K562 (cell line): ENCODE measurements around the gene STIM1. TPM values are rescaled to one million over a fixed set of nuclear protein-coding genes. Genes with fewer than 3 reads are reported as not detected.

Experiments used
- ATAC-seq: fragments of 200-7000 bp; cut with Tn5 transposase; 3 replicates; pipeline ENCODE4 v1.9.1; 2020; ENCODE audit warnings: moderate library complexity
- BruUV-seq: library from RNA; stranded (reverse); fragments of 400-500 nt; replicated peaks from 2 replicates; lab custom pipeline; 2021; lab: Mats Ljungman, UMichigan
- CTCF ChIA-PET: fragments of 300-600 bp; formaldehyde crosslinking; extraction: SDS; loops from one replicate; lab custom pipeline; 2021; ENCODE audit warnings: low intra/inter-chr PET ratio; lab: Yijun Ruan, JAX
- POLR2A ChIA-PET: fragments of 300-600, 350-650 bp; sonication (Branson Sonifier 250); formaldehyde crosslinking; extraction: SDS; loops from one replicate; lab custom pipeline; 2021; ENCODE audit warnings: antibody characterized with exemption, inconsistent platforms; lab: Yijun Ruan, JAX
- DNase-seq, 4 experiments: peaks; one replicate each; pipeline versions ENCODE4 v3.0.0 to v3.0.0-alpha.2; 2011 to 2018; ENCODE audit warnings: low spot score in 3 of 4, mixed read lengths in 3 of 4; ENCODE audit errors: extremely low read depth in 1 of 4
- FAIRE-seq: peaks from 2 replicates; lab custom pipeline; 2011; peaks lifted over from hg19 to GRCh38; lab: Jason Lieb, UNC
- H2AFZ ChIP-seq: 2 replicates; pipeline ENCODE4 v1.6.0; 2011; ENCODE audit warnings: low read depth, low read length, control low read depth, inconsistent platforms
- H3K27ac ChIP-seq: fragments of 200-600 bp; 3 replicates; pipeline ENCODE4 v1.8.0; 2011; ENCODE audit warnings: low read depth, mild to moderate bottlenecking, control low read depth, inconsistent platforms, low read length, moderate library complexity, mixed read lengths; ENCODE audit errors: extremely low read depth
- H3K27me3 ChIP-seq, 2 experiments: fragments of 300-600 bp in 1 of 2; 2 replicates in 1 of 2; 3 replicates in 1 of 2; pipeline versions ENCODE4 v1.6.0 to v1.8.0; 2011; ENCODE audit warnings: inconsistent platforms in 2 of 2, low read length in 2 of 2, mild to moderate bottlenecking in 1 of 2, mixed read lengths in 1 of 2, moderate library complexity in 1 of 2; ENCODE audit not compliant: control insufficient read depth in 2 of 2, insufficient read depth in 2 of 2
- H3K36me3 ChIP-seq: fragments of 300-600 bp; 3 replicates; pipeline ENCODE4 v1.8.0; 2011; ENCODE audit warnings: mild to moderate bottlenecking, low read length, inconsistent platforms; ENCODE audit not compliant: control insufficient read depth, insufficient read depth
- H3K4me1 ChIP-seq, 2 experiments: fragments of 200-600 bp in 1 of 2; replicated peaks in 1 of 2; 2 replicates in 1 of 2; 3 replicates in 1 of 2; pipeline versions ENCODE4 v1.5.1 to v1.8.0; 2011; ENCODE audit warnings: inconsistent platforms in 2 of 2, low read length in 2 of 2, mild to moderate bottlenecking in 1 of 2, mixed read lengths in 1 of 2, moderate library complexity in 1 of 2; ENCODE audit not compliant: control insufficient read depth in 2 of 2, insufficient read depth in 2 of 2
- H3K4me2 ChIP-seq: 2 replicates; pipeline ENCODE4 v1.6.1; 2011; ENCODE audit warnings: low read length, control low read depth, inconsistent platforms, mixed read lengths; ENCODE audit not compliant: insufficient read depth
- H3K4me3 ChIP-seq: fragments of 200-600 bp; sonication (generic), shearing (Covaris generic); 2 replicates; pipeline ENCODE4 v1.5.1; 2016; ENCODE audit warnings: control low read depth, inconsistent platforms
- H3K79me2 ChIP-seq: fragments of 200-600 bp; 3 replicates; pipeline ENCODE4 v1.8.0; 2011; ENCODE audit warnings: low read length, inconsistent platforms; ENCODE audit not compliant: control insufficient read depth, insufficient read depth
- H3K9ac ChIP-seq, 2 experiments: 2 replicates each; pipeline versions ENCODE4 v1.6.0 to v1.6.1; 2011; ENCODE audit warnings: low read depth in 2 of 2, low read length in 2 of 2, control low read depth in 1 of 2, inconsistent platforms in 1 of 2, mild to moderate bottlenecking in 1 of 2, mixed read lengths in 1 of 2; ENCODE audit not compliant: insufficient read depth in 1 of 2
- H3K9me1 ChIP-seq: one replicate; pipeline ENCODE4 v1.6.0; 2011; ENCODE audit warnings: inconsistent platforms, mild to moderate bottlenecking, low read length, moderate library complexity; ENCODE audit not compliant: control insufficient read depth, insufficient read depth
- H3K9me3 ChIP-seq: replicated peaks from 2 replicates; pipeline ENCODE4 v1.5.1; 2011; ENCODE audit warnings: low read depth, low read length, inconsistent platforms; ENCODE audit not compliant: control insufficient read depth, insufficient read depth
- H4K20me1 ChIP-seq: replicated peaks from 2 replicates; pipeline ENCODE4 v1.6.1; 2011; ENCODE audit warnings: low read length, inconsistent platforms, mixed read lengths; ENCODE audit not compliant: control insufficient read depth, insufficient read depth
- BACH1 ChIP-seq: fragments of 200-800 bp; sonication (Bioruptor generic); IDR thresholded peaks from 2 replicates; pipeline ENCODE4 v1.6.1; 2016; ENCODE audit warnings: missing genetic modification characterization, missing compliant biosample characterization
- BCOR ChIP-seq: fragments of 450-650 bp; IDR thresholded peaks from 2 replicates; pipeline ENCODE4 v1.6.1; 2016
- CBX2 ChIP-seq: fragments of 200-600 bp; sonication (generic); IDR thresholded peaks from one replicate; pipeline ENCODE4 v1.6.1; 2012; ENCODE audit warnings: mild to moderate bottlenecking, low read length, inconsistent platforms; ENCODE audit not compliant: insufficient read depth, poor library complexity, severe bottlenecking
- CREB3 ChIP-seq: fragments of 450-650 bp; conservative IDR thresholded peaks from 2 replicates; pipeline ENCODE4 v1.6.1; 2016; ENCODE audit warnings: missing genetic modification characterization, low read depth, mild to moderate bottlenecking, missing compliant biosample characterization, moderate library complexity
- KDM1A ChIP-seq, 2 experiments: fragments of 450-650 bp; IDR thresholded peaks; 2 replicates each; pipeline ENCODE4 v1.6.1; 2016; ENCODE audit warnings: mild to moderate bottlenecking in 2 of 2
- TARDBP ChIP-seq: fragments of 450-650 bp; IDR thresholded peaks from 2 replicates; pipeline ENCODE4 v1.6.1; 2016
- ZNF146 ChIP-seq: IDR thresholded peaks from one replicate; pipeline ENCODE4 v1.6.1; 2018; ENCODE audit warnings: missing compliant biosample characterization; ENCODE audit not compliant: unreplicated experiment
- ZNF184 ChIP-seq: sonication (generic); formaldehyde crosslinking; IDR thresholded peaks from 2 replicates; pipeline ENCODE4 v1.5.0; 2020; ENCODE audit warnings: missing genetic modification reagents
- ZNF23 ChIP-seq: fragments of 250-450 bp; sonication (Bioruptor Pico); IDR thresholded peaks from 2 replicates; pipeline ENCODE4 v1.4.0; 2020; ENCODE audit warnings: mild to moderate bottlenecking
- ZNF785 ChIP-seq: fragments of 250-450 bp; sonication (Bioruptor Pico); IDR thresholded peaks from 2 replicates; pipeline ENCODE4 v1.4.0; 2020; ENCODE audit warnings: mild to moderate bottlenecking
- WGBS: fragments of 100-300 bp; shearing (Covaris generic); methylation state at CpG from one replicate; pipeline ENCODE4 v1.1.6; 2016; ENCODE audit warnings: low coverage, mixed read lengths; ENCODE audit not compliant: insufficient coverage; ENCODE audit errors: missing lambda C conversion rate; 5-methylcytosine and 5-hydroxymethylcytosine counted together
- in situ Hi-C: fragments of 300-500 bp; cut with MboI; formaldehyde crosslinking; loops from 4 replicates; pipeline ENCODE4 v1.15.0; 2018; ENCODE audit warnings: inconsistent platforms, mixed read lengths
- intact Hi-C: fragments of 100-400 bp; cut with micrococcal nuclease; formaldehyde crosslinking; loops from 2 replicates; pipeline ENCODE4 v1.14.2; 2022
- polyA plus RNA-seq, 8 experiments: library from polyadenylated mRNA; depleted of rRNA in 4 of 8; stranded (reverse) in 5 of 8; unstranded in 3 of 8; fragments of >200 nt; fragmentation: Nextera tagmentation in 2 of 8; fragmentation: Illumina TruSeq in 1 of 8; extraction: Ambion mirVana in 2 of 8; extraction: Trizol in 1 of 8; gene quantifications; 2 replicates each; pipeline versions ENCODE4 v1.2.1 to v1.2.3, GENCODE V29; 2011 to 2014; ENCODE audit warnings: inconsistent platforms in 1 of 8, missing spikeins in 1 of 8
- total RNA-seq, 7 experiments: library from RNA; depleted of rRNA in 6 of 7; stranded (reverse); fragments of >200 nt in 6 of 7; fragmentation: Illumina TruSeq in 2 of 7; extraction: Trizol in 2 of 7; gene quantifications; 2 replicates each; pipeline versions ENCODE4 v1.2.1 to v1.2.3, GENCODE V29; 2011 to 2021; ENCODE audit warnings: low replicate concordance in 1 of 7
- TF ChIP-seq, protein P1 (sequence below): fragments of 250-450 bp; sonication (Bioruptor Pico); IDR thresholded peaks from 2 replicates; pipeline ENCODE4 v1.5.0; 2021

The STIM1 gene
- total and polyA plus RNA-seq, 9 of the 15 experiments (the other 6 are each of a cell fraction or from before 2014, with no cell fraction given) = 7.7 to 50.5 (median 22.5) TPM

- H3K4me1 ChIP-seq = no peaks in the 10 kb centered on the region; a peak in 1 of 5 replicates
- in situ Hi-C loops (no loop called here), intact Hi-C loops (no loop called here)
- ChIA-PET CTCF (no interaction called here), POLR2A (no interaction called here)
- H3K27ac ChIP-seq = no peak overlapping the region
- H3K4me2 ChIP-seq = no peak overlapping the region
- no peak overlapping the region for H3K9ac ChIP-seq
- no peaks in the 10 kb centered on the region for H3K27me3 ChIP-seq
- BruUV-seq = no TSS peak
- peaks cover 2% of the 10 kb centered on the region for H3K9me3 ChIP-seq
- no peak overlapping the region for H3K4me3 ChIP-seq
- ATAC-seq (no peak), DNase-seq (no peak), FAIRE-seq (no peak)
- no peaks in the 10 kb centered on the region for H3K9me1 ChIP-seq
- peaks cover 4% of the 10 kb centered on the region; the same call in 1 of the 3 replicates for H3K79me2 ChIP-seq
- no peak overlapping the region for H2AFZ ChIP-seq
- WGBS = 68% methylated on average over 4 of the region's 4 CpGs
- TF ChIP-seq CBX2 (no peak), BCOR (peak; percentile 36; the same call in 1 of the 2 replicates), BACH1 (tag) (no peak), ZNF184 (no peak), TARDBP (no peak), ZNF785 (CRISPR knock-in tag) (no peak), KDM1A (IDR thresholded peaks at IDR 0.05) (0 out of 4 replicates have a peak, but pooled peaks of 1 of the 2 experiments have one; percentile 17), ZNF146 (CRISPR knock-in tag) (peak; percentile 99), CREB3 (tag) (no peak), ZNF23 (CRISPR knock-in tag) (no peak)
- TF ChIP-seq, protein P1, sequence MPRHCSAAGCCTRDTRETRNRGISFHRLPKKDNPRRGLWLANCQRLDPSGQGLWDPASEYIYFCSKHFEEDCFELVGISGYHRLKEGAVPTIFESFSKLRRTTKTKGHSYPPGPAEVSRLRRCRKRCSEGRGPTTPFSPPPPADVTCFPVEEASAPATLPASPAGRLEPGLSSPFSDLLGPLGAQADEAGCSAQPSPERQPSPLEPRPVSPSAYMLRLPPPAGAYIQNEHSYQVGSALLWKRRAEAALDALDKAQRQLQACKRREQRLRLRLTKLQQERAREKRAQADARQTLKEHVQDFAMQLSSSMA = no peak
- no peaks in the 10 kb centered on the region for H4K20me1 ChIP-seq
- no peaks in the 10 kb centered on the region for H3K36me3 ChIP-seq
Observed at GRCh38 chr11:4035985-4036384, 180.5 kb downstream of the STIM1 start.
